ENCODE measurements around the gene PDLIM1. TPM values are rescaled to one million over a fixed set of nuclear protein-coding genes. Genes with fewer than 3 reads are reported as not detected.

Gene PDLIM1
- polyA plus RNA-seq, 3 donors: 1.9 to 5.2 (median 4.8) TPM

DNA sequence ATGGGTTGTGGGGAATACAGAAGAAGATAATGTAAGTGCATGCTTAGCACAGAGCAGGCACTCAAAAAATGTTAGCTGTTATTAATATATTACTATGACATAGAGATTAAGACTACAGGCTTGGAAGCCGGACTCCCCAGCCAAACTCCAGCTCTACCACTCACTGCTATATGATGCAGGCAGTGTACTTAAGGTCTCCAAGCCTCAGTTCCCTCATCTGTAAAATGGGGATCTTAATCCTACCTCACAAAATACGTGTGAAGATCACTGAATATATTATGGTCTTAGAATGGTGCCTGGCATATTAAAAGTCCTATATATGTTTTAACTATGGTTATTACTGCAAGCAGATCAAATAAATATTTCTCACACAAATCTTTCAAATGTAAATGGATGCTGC lies 5.2 kb downstream of the PDLIM1 start:
- Histone ChIP-seq H3K27ac (ENCODE audit: low read depth in 1 of 2, low read length in 2 of 2) (no peak overlapping the region), H4K20me1 (ENCODE audit: insufficient read depth, low read length) (no peaks in the 10 kb centered on the region), H3K36me3 (replicated peaks in 1 of 2; ENCODE audit: control insufficient read depth in 1 of 2, insufficient read depth in 2 of 2, low read length in 2 of 2) (no peaks in the 10 kb centered on the region), H3K27me3 (ENCODE audit: control insufficient read depth in 2 of 2, insufficient read depth in 2 of 2, low read length in 2 of 2) (peaks cover 9 to 28% of the 10 kb centered on the region in 2 donors), H3K4me2 (replicated peaks; ENCODE audit: extremely low read depth, low read length, poor library complexity, severe bottlenecking) (no peak overlapping the region), H3K4me1 (ENCODE audit: control insufficient read depth in 1 of 2, insufficient read depth in 2 of 2, low read length in 2 of 2) (peaks cover 6 to 8% of the 10 kb centered on the region in 2 donors), H3K9me3 (replicated peaks in 1 of 2; ENCODE audit: control insufficient read depth in 1 of 2, insufficient read depth in 1 of 2, low read length in 2 of 2) (no peaks in the 10 kb centered on the region), H3K9ac (ENCODE audit: insufficient read depth, low read length, poor library complexity, severe bottlenecking) (no peak overlapping the region), H3K4me3 (replicated peaks in 1 of 3; ENCODE audit: low read depth in 2 of 3, low read length in 3 of 3) (no peak overlapping the region), H3K79me2 (ENCODE audit: insufficient read depth, low read length) (no peaks in the 10 kb centered on the region), H2AFZ (ENCODE audit: insufficient read depth, low read depth, low read length, poor library complexity, severe bottlenecking) (no peak overlapping the region)
- Mint-ChIP-seq H3K27ac (no peak overlapping the region), H3K4me1 (peaks cover 5% of the 10 kb centered on the region), H3K36me3 (peaks cover 3 to 6% of the 10 kb centered on the region in 2 donors), H3K4me3 (no peak overlapping the region), H3K27me3 (ENCODE audit: low read depth in 3 of 3) (peaks cover 16 to 20% (median 17%) of the 10 kb centered on the region in 3 donors), H3K9me3 (peaks cover 0 to 7% (median 0%) of the 10 kb centered on the region in 7 donors)
- intact Hi-C loops (cut with micrococcal nuclease): no loop called here
- TF ChIP-seq, protein P1, sequence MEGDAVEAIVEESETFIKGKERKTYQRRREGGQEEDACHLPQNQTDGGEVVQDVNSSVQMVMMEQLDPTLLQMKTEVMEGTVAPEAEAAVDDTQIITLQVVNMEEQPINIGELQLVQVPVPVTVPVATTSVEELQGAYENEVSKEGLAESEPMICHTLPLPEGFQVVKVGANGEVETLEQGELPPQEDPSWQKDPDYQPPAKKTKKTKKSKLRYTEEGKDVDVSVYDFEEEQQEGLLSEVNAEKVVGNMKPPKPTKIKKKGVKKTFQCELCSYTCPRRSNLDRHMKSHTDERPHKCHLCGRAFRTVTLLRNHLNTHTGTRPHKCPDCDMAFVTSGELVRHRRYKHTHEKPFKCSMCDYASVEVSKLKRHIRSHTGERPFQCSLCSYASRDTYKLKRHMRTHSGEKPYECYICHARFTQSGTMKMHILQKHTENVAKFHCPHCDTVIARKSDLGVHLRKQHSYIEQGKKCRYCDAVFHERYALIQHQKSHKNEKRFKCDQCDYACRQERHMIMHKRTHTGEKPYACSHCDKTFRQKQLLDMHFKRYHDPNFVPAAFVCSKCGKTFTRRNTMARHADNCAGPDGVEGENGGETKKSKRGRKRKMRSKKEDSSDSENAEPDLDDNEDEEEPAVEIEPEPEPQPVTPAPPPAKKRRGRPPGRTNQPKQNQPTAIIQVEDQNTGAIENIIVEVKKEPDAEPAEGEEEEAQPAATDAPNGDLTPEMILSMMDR (IDR thresholded peaks at IDR 0.05): no peak
- no peak for DNase-seq
- no CpG with 5 or more reads among the region's 2 CpGs for WGBS (ENCODE audit: insufficient coverage)

DNA sequence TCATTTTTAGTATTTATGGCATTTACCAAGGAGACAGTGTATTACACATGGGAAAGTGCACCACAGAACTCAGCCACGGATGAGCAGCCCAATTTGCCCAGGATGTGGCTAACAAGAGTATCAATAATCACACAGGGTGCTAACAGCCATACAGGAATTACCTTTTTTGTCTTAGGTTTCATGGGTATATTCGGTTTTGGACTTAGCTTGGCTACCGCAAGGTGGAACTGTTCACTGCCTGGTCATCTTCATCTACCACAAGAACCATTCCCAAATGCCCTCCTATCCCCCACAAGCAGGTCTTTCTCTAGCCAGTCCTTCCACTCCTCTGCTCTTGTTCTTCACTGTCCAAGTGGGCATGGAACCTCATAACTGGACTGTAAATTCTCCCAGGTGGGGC lies 6.0 kb downstream of the PDLIM1 start:
- Histone ChIP-seq H3K9me3 (replicated peaks in 1 of 2; ENCODE audit: control insufficient read depth in 1 of 2, insufficient read depth in 1 of 2, low read length in 2 of 2) (no peaks in the 10 kb centered on the region), H3K27me3 (ENCODE audit: control insufficient read depth in 2 of 2, insufficient read depth in 2 of 2, low read length in 2 of 2) (peaks cover 4 to 21% of the 10 kb centered on the region in 2 donors), H4K20me1 (ENCODE audit: insufficient read depth, low read length) (no peaks in the 10 kb centered on the region), H3K9ac (ENCODE audit: insufficient read depth, low read length, poor library complexity, severe bottlenecking) (no peak overlapping the region), H3K4me1 (ENCODE audit: control insufficient read depth in 1 of 2, insufficient read depth in 2 of 2, low read length in 2 of 2) (peaks cover under 1% of the 10 kb centered on the region in 2 donors), H3K4me3 (replicated peaks in 1 of 3; ENCODE audit: low read depth in 2 of 3, low read length in 3 of 3) (no peak overlapping the region), H3K27ac (ENCODE audit: low read depth in 1 of 2, low read length in 2 of 2) (no peak overlapping the region), H3K36me3 (replicated peaks in 1 of 2; ENCODE audit: control insufficient read depth in 1 of 2, insufficient read depth in 2 of 2, low read length in 2 of 2) (no peaks in the 10 kb centered on the region), H3K79me2 (ENCODE audit: insufficient read depth, low read length) (no peaks in the 10 kb centered on the region), H3K4me2 (replicated peaks; ENCODE audit: extremely low read depth, low read length, poor library complexity, severe bottlenecking) (no peak overlapping the region), H2AFZ (ENCODE audit: insufficient read depth, low read depth, low read length, poor library complexity, severe bottlenecking) (no peak overlapping the region)
- intact Hi-C loops (cut with micrococcal nuclease): no loop called here
- no peaks in the 10 kb centered on the region for H3K4me1 Mint-ChIP-seq
- peaks cover 0 to 4% (median 0%) of the 10 kb centered on the region in 7 donors for H3K9me3 Mint-ChIP-seq
- peaks cover 10 to 13% (median 11%) of the 10 kb centered on the region in 3 donors for H3K27me3 Mint-ChIP-seq (ENCODE audit: low read depth in 3 of 3)
- no peak for DNase-seq
- H3K27ac Mint-ChIP-seq: no peak overlapping the region
- H3K36me3 Mint-ChIP-seq: peaks cover under 1 to 4% of the 10 kb centered on the region in 2 donors
- H3K4me3 Mint-ChIP-seq: peak overlapping the region in 1 of 2 donors; percentile 12
- 82% methylated on average over 2 of the region's 3 CpGs for WGBS (ENCODE audit: insufficient coverage)
- TF ChIP-seq, protein P1 (IDR thresholded peaks at IDR 0.05): no peak

Measured in CD14-positive monocyte (primary cell).